ENCODE measurements around the gene OLA1.

OLA1 gene

GRCh38 chr2:174224125-174224524 is 24.2 kb downstream of the OLA1 start:
- no peak for FAIRE-seq

GRCh38 chr2:174223388-174223787 is 24.9 kb downstream of the OLA1 start:
- FAIRE-seq: no peak

GRCh38 chr2:174222154-174222553 is 26.2 kb downstream of the OLA1 start:
- FAIRE-seq: no peak

GRCh38 chr2:174219321-174219720 is 29.0 kb downstream of the OLA1 start:
- FAIRE-seq: no peak

- FAIRE-seq: no peak
Observed at GRCh38 chr2:174218773-174219172, 29.6 kb downstream of the OLA1 start.

- FAIRE-seq: no peak
Observed at GRCh38 chr2:174217869-174218268, 30.5 kb downstream of the OLA1 start.

- no peak for FAIRE-seq
Observed at GRCh38 chr2:174211954-174212353, 36.4 kb downstream of the OLA1 start.

GRCh38 chr2:174210862-174211261 is 37.5 kb downstream of the OLA1 start:
- FAIRE-seq: no peak

- FAIRE-seq: no peak
Observed at GRCh38 chr2:174209325-174209724, 39.0 kb downstream of the OLA1 start.

- FAIRE-seq: no peak
Observed at GRCh38 chr2:174208026-174208425, 40.3 kb downstream of the OLA1 start.

GRCh38 chr2:174205562-174205961 is 42.8 kb downstream of the OLA1 start:
- no peak for FAIRE-seq

GRCh38 chr2:174202188-174202587 is 46.1 kb downstream of the OLA1 start:
- no peak for FAIRE-seq

- FAIRE-seq: no peak
Observed at GRCh38 chr2:174198846-174199564, 49.3 kb downstream of the OLA1 start.

GRCh38 chr2:174195253-174195652 is 53.1 kb downstream of the OLA1 start:
- FAIRE-seq: no peak

GRCh38 chr2:174193737-174194136 is 54.6 kb downstream of the OLA1 start:
- FAIRE-seq: no peak

- FAIRE-seq: no peak
Observed at GRCh38 chr2:174192664-174193063, 55.7 kb downstream of the OLA1 start.

- no peak for FAIRE-seq
Observed at GRCh38 chr2:174191342-174192074, 56.8 kb downstream of the OLA1 start.

- no peak for FAIRE-seq
Observed at GRCh38 chr2:174184915-174185314, 63.4 kb downstream of the OLA1 start.

- no peak for FAIRE-seq
Observed at GRCh38 chr2:174184504-174184903, 63.8 kb downstream of the OLA1 start.

- FAIRE-seq: no peak
Observed at GRCh38 chr2:174183076-174183475, 65.3 kb downstream of the OLA1 start.

GRCh38 chr2:174181368-174181767 is 67.0 kb downstream of the OLA1 start:
- no peak for FAIRE-seq

- FAIRE-seq: no peak
Observed at GRCh38 chr2:174180726-174181236, 67.6 kb downstream of the OLA1 start.

GRCh38 chr2:174180165-174180724 is 68.1 kb downstream of the OLA1 start:
- FAIRE-seq: peak; percentile 41

GRCh38 chr2:174177316-174177890 is 70.9 kb downstream of the OLA1 start:
- FAIRE-seq: no peak
